H1 (cell line): ENCODE data around the gene POU2F1. TPM values are rescaled to one million over a fixed set of nuclear protein-coding genes. Genes with fewer than 3 reads are reported as not detected.

Source experiments
- CEBPB ChIP-seq: IDR thresholded peaks from 2 replicates; pipeline ENCODE4 v1.6.1; 2012; ENCODE audit warnings: low read depth, low read length
- HDAC6 ChIP-seq: IDR thresholded peaks from one replicate; pipeline ENCODE4 v1.7.1; 2012; ENCODE audit warnings: low read depth, mild to moderate bottlenecking, inconsistent platforms, low read length, moderate library complexity
- POLR2AphosphoS5 ChIP-seq: IDR thresholded peaks from 2 replicates; pipeline ENCODE4 v1.6.1; 2011; ENCODE audit warnings: low read depth, low read length
- RFX5 ChIP-seq: IDR thresholded peaks from 2 replicates; pipeline ENCODE4 v1.6.1; 2011; ENCODE audit warnings: low read depth, low read length, improper control_type of control experiment, borderline replicate concordance
- SP4 ChIP-seq: IDR thresholded peaks from 2 replicates; pipeline ENCODE4 v1.6.1; 2012; ENCODE audit warnings: low read length, inconsistent platforms
- TAF7 ChIP-seq: optimal IDR thresholded peaks from 2 replicates; pipeline ENCODE3; 2011; ENCODE audit warnings: low read depth, mild to moderate bottlenecking, inconsistent platforms, low read length, moderate library complexity, borderline replicate concordance
- TEAD4 ChIP-seq: IDR thresholded peaks from 2 replicates; pipeline ENCODE4 v1.6.1; 2012; ENCODE audit warnings: low read depth, low read length, inconsistent platforms, mixed read lengths
- YY1 ChIP-seq: IDR thresholded peaks from 2 replicates; pipeline ENCODE4 v1.6.1; 2011; ENCODE audit warnings: low read depth, mild to moderate bottlenecking, low read length
- polyA plus RNA-seq, 7 experiments: library from polyadenylated mRNA; depleted of rRNA in 3 of 7; stranded (reverse) in 5 of 7; unstranded in 2 of 7; fragments of >200 nt in 5 of 7; fragments of 200-250 nt in 2 of 7; gene quantifications; 1 replicate in 5 of 7; 2 replicates in 1 of 7; 4 replicates in 1 of 7; pipeline versions ENCODE4 v1.2.1 to v1.2.3, GENCODE V29; 2011 to 2013; ENCODE audit warnings: missing spikeins in 2 of 7, mixed read lengths in 2 of 7
- total RNA-seq: library from RNA; stranded (reverse); fragmentation: NEBNext Ultra II Directional; extraction: Animal tissue kit (Norgen Biotek cat#: 25700); gene quantifications from 2 replicates; pipeline ENCODE4 v1.2.1, GENCODE V29; 2021
- TF ChIP-seq, protein P1 (sequence below): fragments of 300-600 bp; sonication (generic); IDR thresholded peaks from 2 replicates; pipeline ENCODE4 v1.7.1; 2012; ENCODE audit warnings: low read length, moderate library complexity, mild to moderate bottlenecking, inconsistent platforms; ENCODE audit not compliant: insufficient replicate concordance
- TF ChIP-seq, protein P2 (sequence below): IDR thresholded peaks from 2 replicates; pipeline ENCODE4 v1.6.1; 2012; ENCODE audit warnings: inconsistent platforms

Gene POU2F1
- total and polyA plus RNA-seq, 2 of the 8 experiments (the other 6 are each of a cell fraction or from before 2014, with no cell fraction given): 37.0 to 57.2 TPM

DNA sequence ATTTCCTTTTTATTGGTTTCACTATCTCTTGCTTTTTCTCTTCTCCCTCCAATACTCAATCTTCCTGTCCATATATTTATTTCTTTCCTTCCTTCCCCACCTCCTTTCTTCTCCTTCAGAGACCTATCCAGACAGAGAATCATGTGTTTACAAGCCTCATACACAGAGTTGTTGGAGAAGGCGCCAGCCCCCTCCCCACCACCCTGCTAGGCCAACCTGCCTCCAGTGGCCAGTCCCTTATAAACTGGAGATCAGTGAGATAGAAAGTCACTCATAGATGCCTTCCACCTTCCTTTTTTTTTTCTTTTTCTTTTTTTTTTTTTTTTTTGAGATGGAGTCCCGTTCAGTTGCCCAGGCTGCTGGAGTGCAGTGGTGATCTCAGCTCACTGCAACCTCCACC, 244.3 kb downstream of the POU2F1 start (continued):
- TF ChIP-seq, protein P1, sequence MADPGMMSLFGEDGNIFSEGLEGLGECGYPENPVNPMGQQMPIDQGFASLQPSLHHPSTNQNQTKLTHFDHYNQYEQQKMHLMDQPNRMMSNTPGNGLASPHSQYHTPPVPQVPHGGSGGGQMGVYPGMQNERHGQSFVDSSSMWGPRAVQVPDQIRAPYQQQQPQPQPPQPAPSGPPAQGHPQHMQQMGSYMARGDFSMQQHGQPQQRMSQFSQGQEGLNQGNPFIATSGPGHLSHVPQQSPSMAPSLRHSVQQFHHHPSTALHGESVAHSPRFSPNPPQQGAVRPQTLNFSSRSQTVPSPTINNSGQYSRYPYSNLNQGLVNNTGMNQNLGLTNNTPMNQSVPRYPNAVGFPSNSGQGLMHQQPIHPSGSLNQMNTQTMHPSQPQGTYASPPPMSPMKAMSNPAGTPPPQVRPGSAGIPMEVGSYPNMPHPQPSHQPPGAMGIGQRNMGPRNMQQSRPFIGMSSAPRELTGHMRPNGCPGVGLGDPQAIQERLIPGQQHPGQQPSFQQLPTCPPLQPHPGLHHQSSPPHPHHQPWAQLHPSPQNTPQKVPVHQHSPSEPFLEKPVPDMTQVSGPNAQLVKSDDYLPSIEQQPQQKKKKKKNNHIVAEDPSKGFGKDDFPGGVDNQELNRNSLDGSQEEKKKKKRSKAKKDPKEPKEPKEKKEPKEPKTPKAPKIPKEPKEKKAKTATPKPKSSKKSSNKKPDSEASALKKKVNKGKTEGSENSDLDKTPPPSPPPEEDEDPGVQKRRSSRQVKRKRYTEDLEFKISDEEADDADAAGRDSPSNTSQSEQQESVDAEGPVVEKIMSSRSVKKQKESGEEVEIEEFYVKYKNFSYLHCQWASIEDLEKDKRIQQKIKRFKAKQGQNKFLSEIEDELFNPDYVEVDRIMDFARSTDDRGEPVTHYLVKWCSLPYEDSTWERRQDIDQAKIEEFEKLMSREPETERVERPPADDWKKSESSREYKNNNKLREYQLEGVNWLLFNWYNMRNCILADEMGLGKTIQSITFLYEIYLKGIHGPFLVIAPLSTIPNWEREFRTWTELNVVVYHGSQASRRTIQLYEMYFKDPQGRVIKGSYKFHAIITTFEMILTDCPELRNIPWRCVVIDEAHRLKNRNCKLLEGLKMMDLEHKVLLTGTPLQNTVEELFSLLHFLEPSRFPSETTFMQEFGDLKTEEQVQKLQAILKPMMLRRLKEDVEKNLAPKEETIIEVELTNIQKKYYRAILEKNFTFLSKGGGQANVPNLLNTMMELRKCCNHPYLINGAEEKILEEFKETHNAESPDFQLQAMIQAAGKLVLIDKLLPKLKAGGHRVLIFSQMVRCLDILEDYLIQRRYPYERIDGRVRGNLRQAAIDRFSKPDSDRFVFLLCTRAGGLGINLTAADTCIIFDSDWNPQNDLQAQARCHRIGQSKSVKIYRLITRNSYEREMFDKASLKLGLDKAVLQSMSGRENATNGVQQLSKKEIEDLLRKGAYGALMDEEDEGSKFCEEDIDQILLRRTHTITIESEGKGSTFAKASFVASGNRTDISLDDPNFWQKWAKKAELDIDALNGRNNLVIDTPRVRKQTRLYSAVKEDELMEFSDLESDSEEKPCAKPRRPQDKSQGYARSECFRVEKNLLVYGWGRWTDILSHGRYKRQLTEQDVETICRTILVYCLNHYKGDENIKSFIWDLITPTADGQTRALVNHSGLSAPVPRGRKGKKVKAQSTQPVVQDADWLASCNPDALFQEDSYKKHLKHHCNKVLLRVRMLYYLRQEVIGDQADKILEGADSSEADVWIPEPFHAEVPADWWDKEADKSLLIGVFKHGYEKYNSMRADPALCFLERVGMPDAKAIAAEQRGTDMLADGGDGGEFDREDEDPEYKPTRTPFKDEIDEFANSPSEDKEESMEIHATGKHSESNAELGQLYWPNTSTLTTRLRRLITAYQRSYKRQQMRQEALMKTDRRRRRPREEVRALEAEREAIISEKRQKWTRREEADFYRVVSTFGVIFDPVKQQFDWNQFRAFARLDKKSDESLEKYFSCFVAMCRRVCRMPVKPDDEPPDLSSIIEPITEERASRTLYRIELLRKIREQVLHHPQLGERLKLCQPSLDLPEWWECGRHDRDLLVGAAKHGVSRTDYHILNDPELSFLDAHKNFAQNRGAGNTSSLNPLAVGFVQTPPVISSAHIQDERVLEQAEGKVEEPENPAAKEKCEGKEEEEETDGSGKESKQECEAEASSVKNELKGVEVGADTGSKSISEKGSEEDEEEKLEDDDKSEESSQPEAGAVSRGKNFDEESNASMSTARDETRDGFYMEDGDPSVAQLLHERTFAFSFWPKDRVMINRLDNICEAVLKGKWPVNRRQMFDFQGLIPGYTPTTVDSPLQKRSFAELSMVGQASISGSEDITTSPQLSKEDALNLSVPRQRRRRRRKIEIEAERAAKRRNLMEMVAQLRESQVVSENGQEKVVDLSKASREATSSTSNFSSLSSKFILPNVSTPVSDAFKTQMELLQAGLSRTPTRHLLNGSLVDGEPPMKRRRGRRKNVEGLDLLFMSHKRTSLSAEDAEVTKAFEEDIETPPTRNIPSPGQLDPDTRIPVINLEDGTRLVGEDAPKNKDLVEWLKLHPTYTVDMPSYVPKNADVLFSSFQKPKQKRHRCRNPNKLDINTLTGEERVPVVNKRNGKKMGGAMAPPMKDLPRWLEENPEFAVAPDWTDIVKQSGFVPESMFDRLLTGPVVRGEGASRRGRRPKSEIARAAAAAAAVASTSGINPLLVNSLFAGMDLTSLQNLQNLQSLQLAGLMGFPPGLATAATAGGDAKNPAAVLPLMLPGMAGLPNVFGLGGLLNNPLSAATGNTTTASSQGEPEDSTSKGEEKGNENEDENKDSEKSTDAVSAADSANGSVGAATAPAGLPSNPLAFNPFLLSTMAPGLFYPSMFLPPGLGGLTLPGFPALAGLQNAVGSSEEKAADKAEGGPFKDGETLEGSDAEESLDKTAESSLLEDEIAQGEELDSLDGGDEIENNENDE: no peak
- TF ChIP-seq, protein P2, sequence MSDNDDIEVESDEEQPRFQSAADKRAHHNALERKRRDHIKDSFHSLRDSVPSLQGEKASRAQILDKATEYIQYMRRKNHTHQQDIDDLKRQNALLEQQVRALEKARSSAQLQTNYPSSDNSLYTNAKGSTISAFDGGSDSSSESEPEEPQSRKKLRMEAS: no peak
- TF ChIP-seq SP4 (no peak), RFX5 (no peak), TAF7 (no peak), HDAC6 (no peak), POLR2AphosphoS5 (no peak), TEAD4 (no peak), CEBPB (no peak), YY1 (no peak)
